Loucy (cell line): ENCODE measurements around the gene ACIN1.

Source experiments
- H2AFZ ChIP-seq: fragments of 200-600 bp; sonication (generic); 2 replicates; pipeline ENCODE4 v1.6.0; 2016; ENCODE audit warnings: antibody characterized with exemption, mild to moderate bottlenecking, low read length, moderate library complexity
- H3F3A ChIP-seq: fragments of 200-600 bp; 2 replicates; pipeline ENCODE4 v1.6.0; 2016; ENCODE audit warnings: antibody characterized with exemption, low read depth, mild to moderate bottlenecking
- H3K27me3 ChIP-seq: fragments of 200-600 bp; sonication (generic); 2 replicates; pipeline ENCODE4 v1.6.1; 2014; ENCODE audit warnings: low read length, mild to moderate bottlenecking; ENCODE audit not compliant: insufficient read depth, poor library complexity, severe bottlenecking
- H3K36me3 ChIP-seq: fragments of 200-600 bp; sonication (generic); 2 replicates; pipeline ENCODE4 v1.6.1; 2016; ENCODE audit warnings: low read length; ENCODE audit not compliant: insufficient read depth
- H3K4me1 ChIP-seq: fragments of 200-600 bp; sonication (generic); 2 replicates; pipeline ENCODE4 v1.5.1; 2014; ENCODE audit warnings: low read length, mild to moderate bottlenecking; ENCODE audit not compliant: insufficient read depth, poor library complexity, severe bottlenecking
- H3K4me2 ChIP-seq: fragments of 200-600 bp; sonication (generic); 2 replicates; pipeline ENCODE4 v1.6.0; 2014; ENCODE audit warnings: antibody characterized with exemption, low read length, low read depth, mild to moderate bottlenecking; ENCODE audit not compliant: poor library complexity, severe bottlenecking
- H3K4me3 ChIP-seq: fragments of 200-600 bp; sonication (generic); 2 replicates; pipeline ENCODE4 v1.5.1; 2014; ENCODE audit warnings: low read length, mild to moderate bottlenecking, mixed read lengths; ENCODE audit not compliant: poor library complexity, severe bottlenecking
- H3K79me2 ChIP-seq: fragments of 200-600 bp; sonication (generic); 2 replicates; pipeline ENCODE4 v1.6.1; 2014; ENCODE audit warnings: low read length; ENCODE audit not compliant: insufficient read depth
- H3K9ac ChIP-seq: fragments of 200-600 bp; sonication (generic); 2 replicates; pipeline ENCODE4 v1.6.0; 2014; ENCODE audit warnings: mild to moderate bottlenecking, low read depth, low read length, moderate library complexity; ENCODE audit not compliant: poor library complexity, severe bottlenecking
- H3K9me2 ChIP-seq: fragments of 200-600 bp; sonication (generic); replicated peaks from 2 replicates; pipeline ENCODE4 v1.6.1; 2016; ENCODE audit warnings: low read depth, low read length, mixed read lengths
- H3K9me3 ChIP-seq: fragments of 200-600 bp; sonication (generic); 2 replicates; pipeline ENCODE4 v1.6.1; 2014; ENCODE audit warnings: mild to moderate bottlenecking, antibody characterized with exemption, low read length, low read depth; ENCODE audit not compliant: insufficient read depth
- H4K20me1 ChIP-seq: fragments of 200-600 bp; sonication (generic); 2 replicates; pipeline ENCODE4 v1.6.0; 2014; ENCODE audit warnings: antibody characterized with exemption, low read length, mild to moderate bottlenecking; ENCODE audit not compliant: insufficient read depth, poor library complexity, severe bottlenecking
- CTCF ChIP-seq: fragments of 200-600 bp; sonication (generic); conservative IDR thresholded peaks from 2 replicates; pipeline ENCODE4 v1.5.1; 2014; ENCODE audit warnings: mild to moderate bottlenecking, antibody characterized with exemption, low read length
- EZH2phosphoT487 ChIP-seq: fragments of 200-600 bp; IDR thresholded peaks from 2 replicates; pipeline ENCODE4 v1.6.1; 2018; ENCODE audit warnings: antibody characterized with exemption, mild to moderate bottlenecking, moderate library complexity, borderline replicate concordance

ACIN1 gene

GRCh38 chr14:23068789-23069412, 26.0 kb downstream of the ACIN1 start:
- Histone ChIP-seq H3K4me3 (peak overlapping the region; percentile 51), H3F3A (no peaks in the 10 kb centered on the region), H3K27me3 (no peaks in the 10 kb centered on the region), H3K9me3 (no peaks in the 10 kb centered on the region), H3K36me3 (peaks cover 59% of the 10 kb centered on the region; the same call in 1 of the 2 replicates), H3K9me2 (no peaks in the 10 kb centered on the region), H3K79me2 (peaks cover 58% of the 10 kb centered on the region), H2AFZ (no peak overlapping the region), H3K4me2 (peak overlapping the region; percentile 59), H3K9ac (peak overlapping the region; percentile 6), H4K20me1 (peaks cover 44% of the 10 kb centered on the region), H3K4me1 (peaks cover 19% of the 10 kb centered on the region)
- TF ChIP-seq CTCF (peak; percentile 100), EZH2phosphoT487 (no peak)

GRCh38 chr14:23067847-23068788, 26.8 kb downstream of the ACIN1 start:
- peak overlapping the region; percentile 51 for H3K4me3 ChIP-seq
- peak overlapping the region; percentile 6 for H3K9ac ChIP-seq
- H3K9me2 ChIP-seq: no peaks in the 10 kb centered on the region
- no peaks in the 10 kb centered on the region for H3F3A ChIP-seq
- H3K4me2 ChIP-seq: peak overlapping the region; percentile 59
- no peaks in the 10 kb centered on the region for H3K27me3 ChIP-seq
- TF ChIP-seq EZH2phosphoT487: no peak
- no peak for TF ChIP-seq CTCF
- peaks cover 58% of the 10 kb centered on the region for H3K79me2 ChIP-seq
- peaks cover 44% of the 10 kb centered on the region for H4K20me1 ChIP-seq
- peaks cover 19% of the 10 kb centered on the region for H3K4me1 ChIP-seq
- H3K36me3 ChIP-seq: peaks cover 65% of the 10 kb centered on the region; the same call in 1 of the 2 replicates
- no peaks in the 10 kb centered on the region for H3K9me3 ChIP-seq
- H2AFZ ChIP-seq: no peak overlapping the region

GRCh38 chr14:23066855-23067744, 27.8 kb downstream of the ACIN1 start:
- Histone ChIP-seq H3K9ac (no peak overlapping the region), H2AFZ (no peak overlapping the region), H3K4me1 (peaks cover 18% of the 10 kb centered on the region), H3K9me3 (no peaks in the 10 kb centered on the region), H3K79me2 (peaks cover 58% of the 10 kb centered on the region), H3K36me3 (peaks cover 65% of the 10 kb centered on the region; the same call in 1 of the 2 replicates), H3K9me2 (no peaks in the 10 kb centered on the region), H3K4me3 (no peak overlapping the region), H3F3A (no peaks in the 10 kb centered on the region), H3K4me2 (no peak overlapping the region), H4K20me1 (peaks cover 44% of the 10 kb centered on the region), H3K27me3 (no peaks in the 10 kb centered on the region)
- TF ChIP-seq EZH2phosphoT487 (no peak), CTCF (no peak)
